Peyer's patch (tissue), 4 donors: ENCODE results near the gene SLC6A5. TPM values are rescaled to one million over a fixed set of nuclear protein-coding genes. Genes with fewer than 3 reads are reported as not detected.

Experiments used
- DNase-seq, 3 donors: peaks; one replicate each; pipeline ENCODE4 v3.0.0-alpha.2; 2017 to 2019
- H3K27ac ChIP-seq, 4 donors: fragments of 200-600 bp; sonication (generic); one replicate each; pipeline ENCODE4 v1.5.1; 2016 to 2019
- H3K27me3 ChIP-seq, 2 donors: fragments of 200-600 bp; sonication (generic); one replicate each; pipeline ENCODE4 v1.5.1; 2019
- H3K36me3 ChIP-seq, 3 donors: fragments of 200-600 bp; sonication (generic); one replicate each; pipeline ENCODE4 v1.5.1; 2016 to 2019
- H3K4me1 ChIP-seq, 4 donors: fragments of 200-600 bp; sonication (generic); one replicate each; pipeline ENCODE4 v1.5.1; 2016 to 2019
- H3K4me3 ChIP-seq, 4 donors: fragments of 200-600 bp; sonication (generic); 1 replicate in 3 of 4; 2 replicates in 1 of 4; pipeline ENCODE4 v1.5.1; 2016 to 2019; ENCODE audit warnings: mild to moderate bottlenecking in 1 of 4
- H3K9me3 ChIP-seq, 4 donors: fragments of 200-600 bp; sonication (generic); one replicate each; pipeline ENCODE4 v1.5.1; 2016 to 2019; ENCODE audit warnings: mild to moderate bottlenecking in 1 of 4
- CTCF ChIP-seq, 6 experiments: fragments of 450-650 bp in 4 of 6; fragments of 200-600 bp in 2 of 6; sonication (generic) in 1 of 6; IDR thresholded peaks; one replicate each; pipeline ENCODE4 v1.5.1; 2017 to 2019; ENCODE audit warnings: antibody characterized with exemption in 6 of 6, mild to moderate bottlenecking in 3 of 6, moderate library complexity in 1 of 6
- POLR2A ChIP-seq, 2 donors: fragments of 450-650 bp; IDR thresholded peaks; one replicate each; pipeline ENCODE4 v1.5.1; 2017; ENCODE audit warnings: antibody characterized with exemption in 2 of 2, mild to moderate bottlenecking in 2 of 2, moderate library complexity in 2 of 2
- total RNA-seq, 4 donors: library from RNA; depleted of rRNA; stranded (reverse); fragments of >200 nt; gene quantifications; one replicate each; pipeline ENCODE4 v1.1.0, GENCODE V29; 2016

The SLC6A5 gene
- total RNA-seq, 4 donors from 2014 or later: not detected

DNA sequence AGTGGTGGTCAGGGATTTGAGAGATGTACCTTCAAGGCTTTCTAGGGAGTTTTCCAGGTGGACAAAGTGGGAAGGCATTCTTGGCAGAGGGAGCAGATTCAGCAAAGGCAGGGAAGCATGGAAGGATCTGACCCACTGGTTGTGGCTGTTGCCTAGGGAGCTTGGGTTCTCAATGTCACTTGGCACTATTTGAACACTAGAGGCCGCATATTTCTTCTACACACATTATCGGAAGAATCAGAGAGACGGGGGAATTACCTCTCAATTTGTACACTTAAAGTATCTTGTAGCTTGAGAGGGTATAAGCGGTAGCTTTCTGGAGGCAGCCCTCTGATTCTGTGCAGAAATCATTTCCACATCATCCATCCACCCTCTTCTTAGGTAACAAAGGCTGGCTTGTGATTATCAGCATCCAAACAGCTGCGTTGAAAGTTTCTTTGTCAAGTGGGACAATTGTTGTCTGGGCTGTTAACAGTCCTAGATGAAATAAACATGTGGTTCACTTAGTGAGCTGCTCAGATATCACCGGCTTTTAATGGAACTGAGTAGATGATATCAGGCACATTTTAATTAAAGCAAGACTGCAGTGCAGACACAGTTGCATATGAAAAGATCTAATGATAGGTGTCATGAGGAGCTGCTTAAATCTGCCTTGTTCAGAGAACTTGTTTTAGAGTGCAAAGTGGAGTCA lies 72.6 kb downstream of the SLC6A5 start:
- Histone ChIP-seq H3K4me3 (no peak overlapping the region), H3K27me3 (peaks cover 0 to 8% of the 10 kb centered on the region in 2 donors), H3K4me1 (peaks cover 0 to 11% (median 0%) of the 10 kb centered on the region in 4 donors), H3K36me3 (no peaks in the 10 kb centered on the region), H3K27ac (no peak overlapping the region), H3K9me3 (no peaks in the 10 kb centered on the region)
- no peak for DNase-seq
- TF ChIP-seq POLR2A (IDR thresholded peaks at IDR 0.05): no peak
- no peak for TF ChIP-seq CTCF (IDR thresholded peaks at IDR 0.05)

- no peaks in the 10 kb centered on the region for H3K9me3 ChIP-seq
- H3K27ac ChIP-seq: no peak overlapping the region
- H3K4me3 ChIP-seq: no peak overlapping the region
- peaks cover 0 to 8% of the 10 kb centered on the region in 2 donors for H3K27me3 ChIP-seq
- TF ChIP-seq CTCF (IDR thresholded peaks at IDR 0.05) (peak in 2 of 6 experiments; percentile 15 to 16), POLR2A (IDR thresholded peaks at IDR 0.05) (no peak)
- DNase-seq: no peak
- no peaks in the 10 kb centered on the region for H3K36me3 ChIP-seq
- H3K4me1 ChIP-seq: peaks cover 0 to 11% (median 0%) of the 10 kb centered on the region in 4 donors
Observed at GRCh38 chr11:20672575-20672974, 73.2 kb downstream of the SLC6A5 start.

DNA sequence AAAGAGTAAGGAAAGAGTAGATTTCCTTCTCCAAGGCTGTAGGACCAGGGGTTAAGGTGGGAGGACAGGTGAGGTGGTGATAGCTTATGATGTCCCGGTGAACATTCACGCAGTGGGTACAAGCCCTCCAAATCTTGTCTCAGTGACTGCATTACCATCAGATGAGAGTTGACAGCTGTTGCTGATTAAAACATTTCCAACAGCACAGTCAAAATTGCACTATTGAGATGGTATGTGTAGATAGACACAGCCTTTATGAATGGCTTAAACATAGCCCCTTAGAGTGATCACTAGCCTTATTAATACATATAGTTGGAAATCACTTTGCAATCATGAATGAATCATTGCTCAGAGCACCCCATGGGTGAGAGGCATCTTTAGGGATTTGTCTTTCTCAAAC lies 77.2 kb downstream of the SLC6A5 start:
- Histone ChIP-seq H3K4me3 (no peak overlapping the region), H3K9me3 (no peaks in the 10 kb centered on the region), H3K27me3 (no peaks in the 10 kb centered on the region), H3K4me1 (no peaks in the 10 kb centered on the region), H3K36me3 (no peaks in the 10 kb centered on the region), H3K27ac (no peak overlapping the region)
- no peak for DNase-seq
- TF ChIP-seq POLR2A (IDR thresholded peaks at IDR 0.05) (no peak), CTCF (IDR thresholded peaks at IDR 0.05) (no peak)

- DNase-seq: no peak
- Histone ChIP-seq H3K27me3 (no peaks in the 10 kb centered on the region), H3K36me3 (no peaks in the 10 kb centered on the region), H3K9me3 (no peaks in the 10 kb centered on the region), H3K27ac (no peak overlapping the region), H3K4me1 (no peaks in the 10 kb centered on the region), H3K4me3 (no peak overlapping the region)
- no peak for TF ChIP-seq POLR2A (IDR thresholded peaks at IDR 0.05)
- no peak for TF ChIP-seq CTCF (IDR thresholded peaks at IDR 0.05)
Observed at GRCh38 chr11:20688761-20689160, 89.4 kb downstream of the SLC6A5 start.

DNA sequence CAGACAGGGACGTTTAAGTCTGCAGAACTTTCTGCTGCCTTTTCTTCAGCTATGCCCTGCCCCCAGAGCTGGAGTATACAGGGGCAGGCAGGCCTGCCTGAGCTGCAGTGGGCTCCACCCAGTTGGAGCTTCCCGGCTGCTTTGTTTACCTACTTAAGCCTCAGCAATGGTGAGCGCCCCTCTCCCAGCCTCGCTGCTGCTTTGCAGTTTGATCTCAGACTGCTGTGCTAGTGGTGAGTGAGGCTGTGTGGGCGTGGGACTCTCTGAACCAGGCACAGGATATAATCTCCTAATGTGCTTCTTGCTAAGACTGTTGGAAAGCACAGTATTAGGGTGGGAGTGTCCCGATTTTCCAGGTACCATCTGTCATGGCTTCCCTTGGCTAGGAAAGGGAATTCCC lies 108.5 kb downstream of the SLC6A5 start:
- Histone ChIP-seq H3K36me3 (no peaks in the 10 kb centered on the region), H3K27me3 (no peaks in the 10 kb centered on the region), H3K4me3 (no peak overlapping the region), H3K4me1 (no peaks in the 10 kb centered on the region), H3K9me3 (no peaks in the 10 kb centered on the region), H3K27ac (no peak overlapping the region)
- DNase-seq: no peak
- TF ChIP-seq CTCF (IDR thresholded peaks at IDR 0.05): no peak
- no peak for TF ChIP-seq POLR2A (IDR thresholded peaks at IDR 0.05)

Other genes with a start within 250 kb of the SLC6A5 start
- 100 to 1,000 TPM in 3 of 4 donors, 10 to 100 TPM in 1; 89.1 to 280 (median 118) TPM for gene HTATIP2, start 235.9 kb upstream of the SLC6A5 start, total RNA-seq
- 10 to 100 TPM; 10.5 to 42.1 (median 16.2) TPM for gene PRMT3, start 211.9 kb upstream of the SLC6A5 start, total RNA-seq
- not detected for gene NELL1, start 70.0 kb downstream of the SLC6A5 start, total RNA-seq